ENCODE data around the gene SENP3. TPM values are rescaled to one million over a fixed set of nuclear protein-coding genes. Genes with fewer than 3 reads are reported as not detected.
"Not testable (repeated sequence)": the region's sequence is repeated elsewhere in the genome, so short reads cannot be mapped to it uniquely, and the experiment has no call there.

Gene SENP3
- total RNA-seq, 1 experiment from 2014 or later = 59.5 TPM

DNA sequence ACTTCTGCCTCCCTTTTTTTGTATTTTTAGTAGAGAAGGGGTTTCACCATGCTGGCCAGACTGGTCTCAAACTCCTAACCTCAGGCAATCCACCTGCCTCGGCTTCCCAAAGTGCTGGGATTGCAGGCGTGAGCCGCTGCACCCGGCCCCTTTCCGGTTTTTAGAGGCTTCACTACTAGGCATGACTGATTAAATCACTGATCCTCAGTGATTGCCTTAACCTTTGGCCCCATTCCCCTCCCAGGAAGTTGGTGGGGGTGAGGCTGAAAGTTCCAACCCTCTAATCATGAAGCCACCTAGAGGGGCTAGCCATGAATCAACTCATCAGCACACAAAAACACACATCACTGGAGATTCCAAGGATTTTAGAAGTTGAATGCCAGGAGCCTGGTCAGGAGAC is 35.8 kb downstream of the SENP3 start:
- not testable (repeated sequence) for DNase-seq (ENCODE audit: low spot score)

DNA sequence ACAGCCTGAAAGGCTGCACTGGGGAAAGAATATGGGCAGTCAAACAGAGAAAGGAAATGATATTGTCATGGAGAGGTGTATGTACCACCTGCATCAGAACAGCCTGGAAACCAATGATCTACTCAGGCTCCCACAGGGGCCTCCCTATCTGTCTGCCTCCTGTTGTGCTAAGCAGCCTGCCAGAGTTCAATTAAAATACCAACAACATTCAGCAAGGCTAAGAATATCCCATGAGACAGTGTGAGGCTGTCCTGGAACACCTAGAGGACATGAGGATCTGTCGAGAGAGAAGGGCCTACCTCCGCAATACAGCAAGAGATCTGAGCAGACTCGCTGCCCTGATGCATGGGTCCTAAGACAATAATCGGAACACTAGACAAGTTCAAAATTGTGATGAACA is 44.6 kb downstream of the SENP3 start:
- DNase-seq (ENCODE audit: low spot score) = no peak

DNA sequence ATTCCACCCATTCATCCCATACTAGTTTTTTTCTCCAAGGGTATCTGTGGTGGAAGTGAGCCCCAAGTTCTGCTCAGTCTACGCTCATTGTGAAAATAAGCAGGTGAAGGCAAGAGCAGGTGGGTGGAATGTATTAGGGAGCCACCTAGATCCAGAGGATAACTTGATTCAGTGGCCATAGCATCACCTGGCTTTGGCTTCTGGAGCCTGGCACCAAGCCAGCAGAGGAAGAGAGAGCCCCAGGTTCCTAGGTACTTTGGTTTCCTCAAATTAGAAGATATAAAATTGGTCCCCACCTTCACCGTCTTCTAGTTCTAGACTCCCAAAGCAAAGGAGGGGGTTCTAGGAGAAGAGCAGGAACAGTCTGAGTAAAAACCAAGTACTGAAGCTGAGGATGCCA is 48.9 kb downstream of the SENP3 start:
- no peak for DNase-seq (ENCODE audit: low spot score)

DNA sequence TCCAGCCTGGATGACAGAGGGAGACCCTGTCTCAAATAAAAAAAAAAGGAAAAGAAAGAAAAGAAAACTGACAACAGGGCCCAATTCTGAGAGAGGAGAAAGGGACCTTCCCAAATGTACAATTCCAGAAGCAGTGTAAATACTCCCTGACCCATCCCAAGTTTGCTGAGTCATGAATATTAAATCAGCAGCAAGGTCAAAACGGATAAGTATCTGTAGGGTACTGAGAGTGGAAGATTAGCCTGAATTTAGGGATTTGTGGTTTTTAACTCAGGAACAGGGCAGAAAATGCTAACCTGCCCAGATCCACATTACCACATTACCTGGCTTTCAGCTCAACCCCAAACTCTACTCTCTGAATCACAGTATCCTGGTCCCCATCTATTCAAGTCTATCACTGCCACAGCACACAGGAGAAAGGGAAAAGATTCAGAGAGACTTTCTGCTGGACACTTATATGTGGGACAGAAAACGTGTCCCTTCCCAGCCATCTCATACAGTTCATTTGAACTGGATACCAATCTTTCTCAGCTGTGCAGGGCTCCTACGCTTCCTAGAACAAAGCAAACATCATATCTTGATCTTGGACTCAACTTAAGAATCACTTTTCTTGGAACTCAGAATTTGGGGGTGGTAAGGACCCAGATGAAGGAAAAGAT is 50.0 kb downstream of the SENP3 start:
- no peak for DNase-seq (ENCODE audit: low spot score)

DNA sequence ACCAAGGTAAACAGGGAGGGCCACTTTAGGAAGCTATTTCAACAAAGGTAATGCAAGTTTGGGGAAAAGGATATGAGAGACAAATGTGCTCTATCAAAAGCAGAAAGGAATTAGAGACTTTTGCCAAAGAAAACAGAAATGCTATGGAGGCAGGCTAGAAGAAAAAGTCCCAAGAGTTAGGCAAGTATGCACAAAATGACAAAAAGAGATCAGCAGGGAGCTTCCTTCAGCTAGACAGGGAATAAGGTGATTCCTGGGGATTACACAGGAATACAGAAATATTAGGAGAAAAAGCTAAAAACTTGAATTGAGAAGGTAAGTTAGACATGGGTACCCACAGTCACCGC is 50.5 kb downstream of the SENP3 start:
- DNase-seq (ENCODE audit: low spot score) = no peak

DNA sequence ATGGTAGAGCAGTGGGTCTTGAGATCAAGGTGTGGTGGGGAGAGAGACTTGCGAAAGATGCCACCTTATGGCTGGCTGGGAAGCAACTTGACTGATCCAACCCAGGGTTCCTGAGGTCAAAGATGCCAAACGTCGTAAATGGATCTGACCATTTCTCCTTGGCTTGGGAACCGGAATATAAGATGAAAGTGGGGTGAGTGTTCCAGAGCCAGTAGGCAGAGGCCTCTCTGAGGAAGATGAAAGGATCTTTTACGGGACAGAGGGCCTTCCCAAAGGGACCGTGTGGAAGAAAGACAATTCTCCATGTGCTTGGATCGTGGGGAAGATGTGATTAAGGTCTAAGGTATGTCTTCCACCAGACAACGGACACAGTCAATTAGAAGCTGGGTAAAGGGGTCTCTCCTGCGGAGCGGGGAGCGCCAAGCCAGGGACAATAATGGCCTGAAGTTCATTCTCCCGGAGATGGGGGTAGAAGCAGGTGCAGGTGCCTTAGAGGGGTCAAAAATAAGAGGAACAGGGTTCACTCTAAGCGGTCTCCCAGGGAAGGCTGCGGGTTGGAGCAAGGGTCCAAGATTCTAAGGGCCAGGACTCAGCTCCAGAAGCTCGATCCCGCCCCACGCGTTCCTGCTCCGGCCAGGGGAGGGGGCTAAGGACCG is 52.2 kb downstream of the SENP3 start:
- no peak for DNase-seq (ENCODE audit: low spot score)

DNA sequence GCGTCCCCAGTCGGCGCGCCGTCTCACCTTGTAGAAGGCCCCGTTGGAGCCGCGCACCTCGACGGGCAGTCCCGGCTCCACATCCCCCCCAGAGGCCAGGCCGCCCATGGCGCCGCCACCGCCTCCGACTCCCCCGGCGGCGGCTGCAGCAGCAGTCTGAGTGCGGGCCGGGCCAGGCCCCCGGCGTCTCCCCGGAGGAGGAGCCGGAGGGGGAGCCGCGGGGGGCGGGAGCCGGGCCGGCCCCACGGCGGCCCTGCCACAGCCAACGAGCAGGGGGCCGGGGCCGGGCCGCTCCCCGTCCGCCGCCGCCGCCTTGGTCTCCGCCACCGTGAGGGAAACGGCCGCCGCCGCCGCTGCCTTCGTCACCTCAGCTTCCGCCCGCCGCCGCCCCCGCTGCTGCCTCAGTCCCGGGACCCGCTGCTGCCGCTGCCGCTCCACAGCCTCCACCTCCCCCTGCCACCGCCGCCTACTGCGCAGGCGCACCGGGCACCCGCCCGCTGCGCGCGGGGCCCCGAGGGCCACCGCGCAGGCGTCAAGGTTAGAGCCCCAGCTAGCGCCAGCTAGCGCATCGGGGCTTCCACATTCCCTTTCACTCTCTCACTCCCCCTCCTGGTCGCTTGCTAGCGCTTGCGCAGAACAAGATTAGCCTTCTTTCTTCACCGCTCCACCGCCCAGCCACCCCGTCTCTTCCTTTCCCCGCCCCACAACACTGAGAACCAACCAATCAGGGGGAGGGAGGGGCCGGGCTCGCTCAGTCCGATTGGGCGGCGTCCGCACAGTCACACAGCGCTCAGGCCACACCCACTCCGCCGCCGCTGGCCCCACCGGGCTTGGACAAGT is 52.9 kb downstream of the SENP3 start, which contains the start of gene FXR2:
FXR2 (minus strand) TSS at position 473 of the 840 bp plus-strand sequence; CDS start at position 108, 365 bp downstream.
- DNase-seq (ENCODE audit: low spot score) = peak; percentile 97

DNA sequence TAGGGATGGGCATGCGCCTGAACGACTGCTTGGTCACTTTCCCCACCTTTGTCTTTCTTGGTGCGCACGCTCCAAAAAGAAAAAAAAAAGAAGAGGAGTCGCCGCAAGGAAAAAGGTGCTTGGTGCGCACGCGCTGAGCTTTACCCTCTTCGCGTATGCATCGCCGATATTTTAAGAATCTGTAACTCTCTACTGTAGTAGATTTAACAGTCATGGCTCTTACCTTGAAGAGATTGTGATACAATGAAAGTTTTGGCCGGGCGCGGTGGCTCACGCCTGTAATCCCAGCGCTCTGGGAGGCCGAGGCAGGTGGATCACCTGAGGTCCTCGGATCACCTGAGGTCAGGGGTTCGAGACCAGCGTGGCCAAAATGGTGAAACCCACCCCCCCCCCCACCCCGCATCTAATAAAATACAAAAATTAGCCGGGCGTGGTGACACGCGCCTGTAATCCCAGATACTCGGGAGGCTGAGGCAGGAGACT is 53.6 kb downstream of the SENP3 start:
- no peak for DNase-seq (ENCODE audit: low spot score)

DNA sequence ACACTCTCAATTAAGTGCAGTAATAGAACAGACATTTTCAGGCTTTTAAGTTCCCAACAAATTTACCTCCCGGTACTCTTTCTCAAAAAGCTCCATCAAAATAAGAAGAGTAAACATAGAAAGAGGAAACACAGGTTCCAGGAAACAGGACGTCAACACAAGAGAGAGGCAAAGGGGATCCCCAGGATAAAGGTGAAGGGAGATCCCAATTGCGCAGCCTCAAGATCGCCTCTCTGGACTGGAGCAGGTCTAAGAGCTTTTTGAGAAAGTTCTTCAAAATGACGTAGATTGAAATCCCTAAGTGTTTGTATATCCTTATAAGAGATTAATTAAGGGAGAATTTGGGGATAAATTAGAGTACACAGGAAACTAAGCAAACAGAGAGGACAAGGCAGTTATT is 56.9 kb downstream of the SENP3 start:
- no peak for DNase-seq (ENCODE audit: low spot score)

DNA sequence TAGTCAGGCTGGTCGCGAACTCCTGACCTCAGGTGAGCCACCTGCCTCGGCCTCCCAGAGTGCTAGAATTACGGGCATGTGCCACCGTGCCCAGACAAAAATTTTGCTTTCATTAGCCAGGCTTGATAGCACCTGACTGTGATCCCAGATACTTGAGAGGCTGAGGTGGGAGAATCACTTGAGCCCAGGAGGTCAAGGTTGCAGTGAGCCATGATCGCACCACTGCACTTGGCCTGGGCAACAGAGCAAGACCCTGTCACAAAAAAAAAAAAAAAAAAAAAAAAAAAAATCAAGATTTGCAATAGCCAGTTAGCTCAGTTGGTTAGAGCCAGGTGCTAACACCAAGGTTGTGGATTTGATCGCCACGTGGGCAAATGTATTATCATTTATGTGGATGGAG is 59.1 kb downstream of the SENP3 start:
- no peak for DNase-seq (ENCODE audit: low spot score)

Other genes with a start within 250 kb of the SENP3 start
- 55.9 and 65.1 TPM in 2 replicates for gene GPS2, start 246.6 kb upstream of the SENP3 start, total RNA-seq (2014; rRNA removed; shearing (Covaris generic))
- 3.4 and 3.5 TPM in 2 replicates for gene NEURL4, start 232.6 kb upstream of the SENP3 start, total RNA-seq (2014; rRNA removed; shearing (Covaris generic))
- gene ACAP1, start 225.4 kb upstream of the SENP3 start, total RNA-seq (2014; rRNA removed; shearing (Covaris generic)) = 0.19 TPM in 1 of 2 replicates, not detected in the other
- gene KCTD11, start 209.8 kb upstream of the SENP3 start, total RNA-seq (2014; rRNA removed; shearing (Covaris generic)) = 0.78 and 2.4 TPM in 2 replicates
- not detected in 2 replicates for gene TMEM95, start 206.8 kb upstream of the SENP3 start, total RNA-seq (2014; rRNA removed; shearing (Covaris generic))
- not detected in 2 replicates for gene TNK1, start 180.8 kb upstream of the SENP3 start, total RNA-seq (2014; rRNA removed; shearing (Covaris generic))
- gene PLSCR3, start 167.4 kb upstream of the SENP3 start, total RNA-seq (2014; rRNA removed; shearing (Covaris generic)) = 20.0 and 22.7 TPM in 2 replicates
- 76.1 and 108 TPM in 2 replicates for gene TMEM256, start 157.8 kb upstream of the SENP3 start, total RNA-seq (2014; rRNA removed; shearing (Covaris generic))
- gene NLGN2, start 154.1 kb upstream of the SENP3 start, total RNA-seq (2014; rRNA removed; shearing (Covaris generic)) = 3.1 and 3.5 TPM in 2 replicates
- gene SPEM1, start 141.6 kb upstream of the SENP3 start, total RNA-seq (2014; rRNA removed; shearing (Covaris generic)) = not detected in 2 replicates
- not detected in 2 replicates for gene SPEM2, start 136.3 kb upstream of the SENP3 start, total RNA-seq (2014; rRNA removed; shearing (Covaris generic))
- gene SPEM3, start 133.1 kb upstream of the SENP3 start, total RNA-seq (2014; rRNA removed; shearing (Covaris generic)) = not detected in 2 replicates
- gene TMEM102, start 126.5 kb upstream of the SENP3 start, total RNA-seq (2014; rRNA removed; shearing (Covaris generic)) = 0.81 and 2.0 TPM in 2 replicates
- gene FGF11, start 122.4 kb upstream of the SENP3 start, total RNA-seq (2014; rRNA removed; shearing (Covaris generic)) = not detected in 2 replicates
- 4.4 and 6.3 TPM in 2 replicates for gene CHRNB1, start 116.9 kb upstream of the SENP3 start, total RNA-seq (2014; rRNA removed; shearing (Covaris generic))
- gene ZBTB4, start 82.3 kb upstream of the SENP3 start, total RNA-seq (2014; rRNA removed; shearing (Covaris generic)) = 4.5 and 7.5 TPM in 2 replicates
- not detected in 2 replicates for gene SLC35G6, start 80.5 kb upstream of the SENP3 start, total RNA-seq (2014; rRNA removed; shearing (Covaris generic))
- gene POLR2A, start 77.6 kb upstream of the SENP3 start, total RNA-seq (2014; rRNA removed; shearing (Covaris generic)) = 9.9 and 11.3 TPM in 2 replicates
- 2.4 TPM in 1 of 2 replicates, not detected in the other for gene TNFSF12, start 12.9 kb upstream of the SENP3 start, total RNA-seq (2014; rRNA removed; shearing (Covaris generic))
- gene TNFSF13, start 3.2 kb upstream of the SENP3 start, total RNA-seq (2014; rRNA removed; shearing (Covaris generic)) = 0.43 TPM in 1 of 2 replicates, not detected in the other
- gene CD68, start 17.7 kb downstream of the SENP3 start, total RNA-seq (2014; rRNA removed; shearing (Covaris generic)) = 19.9 and 21.6 TPM in 2 replicates
- gene MPDU1, start 21.9 kb downstream of the SENP3 start, total RNA-seq (2014; rRNA removed; shearing (Covaris generic)) = 146 and 193 TPM in 2 replicates
- gene SOX15, start 28.2 kb downstream of the SENP3 start, total RNA-seq (2014; rRNA removed; shearing (Covaris generic)) = not detected in 2 replicates
- gene FXR2, start 53.0 kb downstream of the SENP3 start, total RNA-seq (2014; rRNA removed; shearing (Covaris generic)) = 11.4 and 16.5 TPM in 2 replicates
- 39.6 and 45.6 TPM in 2 replicates for gene SAT2, start 65.9 kb downstream of the SENP3 start, total RNA-seq (2014; rRNA removed; shearing (Covaris generic))
- not detected in 2 replicates for gene SHBG, start 68.2 kb downstream of the SENP3 start, total RNA-seq (2014; rRNA removed; shearing (Covaris generic))
- not detected in 2 replicates for gene ATP1B2, start 89.0 kb downstream of the SENP3 start, total RNA-seq (2014; rRNA removed; shearing (Covaris generic))
- gene TP53, start 125.6 kb downstream of the SENP3 start, total RNA-seq (2014; rRNA removed; shearing (Covaris generic)) = 35.9 and 43.7 TPM in 2 replicates
- 9.9 and 15.8 TPM in 2 replicates for gene WRAP53, start 126.6 kb downstream of the SENP3 start, total RNA-seq (2014; rRNA removed; shearing (Covaris generic))
- gene EFNB3, start 143.3 kb downstream of the SENP3 start, total RNA-seq (2014; rRNA removed; shearing (Covaris generic)) = 5.6 and 6.2 TPM in 2 replicates
- 0.10 and 0.12 TPM in 2 replicates for gene DNAH2, start 155.8 kb downstream of the SENP3 start, total RNA-seq (2014; rRNA removed; shearing (Covaris generic))

All from H4 (cell line).